T follicular helper cell (primary cell): ENCODE measurements around the gene SCN2A.
"Not testable (repeated sequence)": the region's sequence is repeated elsewhere in the genome, so short reads cannot be mapped to it uniquely, and the experiment has no call there.

ENCODE experiments used
- DNase-seq: peaks from one replicate; pipeline ENCODE4 v3.0.0-alpha.2; 2020; ENCODE audit warnings: low read depth

Gene SCN2A

DNA sequence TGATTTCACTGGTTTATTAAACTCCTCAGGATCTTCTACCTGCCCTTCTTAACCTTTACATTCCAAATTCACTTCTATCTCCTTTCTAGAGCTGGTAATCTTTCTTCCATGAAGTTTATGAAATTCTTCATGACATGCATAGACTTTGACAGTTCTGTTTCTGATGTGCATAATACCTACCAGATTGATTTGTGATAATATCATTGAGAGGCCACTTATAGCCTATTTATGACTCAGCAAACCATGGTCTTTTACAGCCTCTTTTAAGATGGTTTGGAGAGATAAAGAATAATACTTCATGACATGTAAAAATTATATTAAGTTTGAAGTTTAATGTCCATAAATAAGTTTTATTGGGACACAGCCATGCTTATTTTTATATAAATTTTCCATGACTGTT lies 14.0 kb downstream of the SCN2A start:
- no peak for DNase-seq

DNA sequence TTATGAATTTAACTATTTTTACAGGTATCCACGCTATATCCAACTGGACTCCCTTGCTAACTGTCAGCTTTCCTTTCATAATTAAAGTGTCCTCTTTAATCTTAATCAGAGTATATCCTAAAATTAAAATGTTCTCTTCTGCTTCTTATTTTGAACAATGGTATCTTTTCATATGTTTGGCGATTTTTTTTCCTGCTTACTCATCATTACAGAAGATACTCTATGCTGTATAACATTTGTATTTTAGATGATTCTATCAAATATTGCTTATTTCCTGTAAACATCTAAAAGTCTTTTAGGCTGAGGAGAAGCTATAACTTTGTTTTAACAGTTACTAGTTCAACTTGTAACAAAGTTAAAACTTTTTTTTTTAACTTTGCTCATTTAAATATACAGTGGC lies 17.4 kb downstream of the SCN2A start:
- no peak for DNase-seq

- not testable (repeated sequence) for DNase-seq
Observed at GRCh38 chr2:165260347-165260746, 21.1 kb downstream of the SCN2A start.

DNA sequence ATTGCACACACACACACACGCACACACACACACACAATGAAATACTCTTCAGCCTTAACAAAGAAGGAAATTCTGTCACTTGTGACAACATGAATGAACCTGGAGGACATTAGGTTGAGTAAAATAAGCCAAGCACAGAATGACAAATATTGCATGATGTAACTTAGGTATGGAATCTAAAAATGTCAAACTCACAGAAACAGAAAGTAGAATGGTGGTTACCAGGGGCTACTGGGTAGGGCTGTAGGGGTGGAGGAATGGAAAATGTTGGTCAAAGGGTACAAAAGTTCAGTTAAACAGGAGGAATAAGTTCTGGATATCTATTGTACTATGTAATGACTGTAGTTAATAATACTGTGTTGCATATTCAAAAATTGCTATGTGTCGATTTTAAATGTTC lies 29.5 kb downstream of the SCN2A start:
- DNase-seq = no peak

DNA sequence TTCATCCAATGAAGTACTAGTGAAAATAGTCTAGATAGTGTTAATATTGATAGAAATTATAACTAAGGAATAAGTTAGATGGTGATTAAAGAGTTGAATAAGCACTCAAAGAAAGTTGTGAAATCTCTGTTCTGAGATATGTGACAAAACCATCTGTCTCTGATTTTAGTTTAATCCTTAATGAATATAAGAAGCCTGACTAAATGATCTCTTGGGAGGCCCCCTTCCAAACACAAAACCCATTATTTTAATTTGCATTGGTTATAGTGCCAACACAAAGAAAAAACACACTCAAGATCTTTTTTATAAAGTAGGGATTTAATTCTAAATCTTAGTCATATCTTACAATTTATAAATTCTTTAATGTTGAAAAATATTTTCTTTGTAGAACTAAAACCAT lies 34.0 kb downstream of the SCN2A start:
- DNase-seq = no peak

GRCh38 chr2:165274698-165275097 lies 35.5 kb downstream of the SCN2A start:
- no peak for DNase-seq

GRCh38 chr2:165275932-165276331 lies 36.7 kb downstream of the SCN2A start:
- no peak for DNase-seq

DNA sequence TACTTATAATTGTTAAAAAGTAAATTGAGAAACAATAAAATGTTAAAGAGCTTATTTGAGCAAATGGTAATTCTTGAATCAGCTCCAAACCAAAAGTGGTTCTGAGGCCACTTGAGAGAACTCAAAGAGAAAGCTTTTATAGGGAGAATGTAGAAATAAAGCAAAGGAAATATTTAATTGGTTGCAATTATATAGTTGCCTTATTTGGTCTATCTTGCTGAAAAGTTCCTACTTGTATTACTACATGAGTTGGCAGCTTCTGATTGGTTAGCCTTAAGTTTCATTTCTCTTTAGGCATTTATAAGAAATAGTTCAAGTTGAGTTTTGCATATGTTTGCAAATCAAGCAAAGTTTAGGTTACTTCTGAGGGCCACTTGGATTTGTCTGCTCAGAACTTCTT lies 38.1 kb downstream of the SCN2A start:
- DNase-seq = no peak

GRCh38 chr2:165277860-165278656 lies 38.8 kb downstream of the SCN2A start:
- DNase-seq = no peak

DNA sequence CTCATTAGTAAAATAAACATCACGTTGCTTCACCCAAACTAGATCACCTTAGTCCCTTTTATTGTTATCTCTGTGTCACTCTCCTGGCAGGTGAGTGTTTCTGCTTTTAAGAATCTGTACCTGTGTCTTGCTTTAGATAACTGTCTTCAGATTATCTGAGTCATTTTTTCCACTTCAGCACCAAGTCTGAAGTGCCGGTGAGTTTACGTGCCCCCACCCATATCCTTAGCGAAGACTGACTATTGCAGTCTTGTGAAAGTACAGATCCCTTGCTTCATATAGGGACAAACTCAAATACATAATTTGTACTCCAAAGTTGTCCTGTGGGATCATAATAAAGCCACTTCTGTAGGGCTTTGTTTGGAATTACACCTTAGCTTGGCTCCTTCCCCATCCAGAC lies 41.1 kb downstream of the SCN2A start:
- DNase-seq = no peak

GRCh38 chr2:165281387-165281786 lies 42.2 kb downstream of the SCN2A start:
- DNase-seq = no peak

DNA sequence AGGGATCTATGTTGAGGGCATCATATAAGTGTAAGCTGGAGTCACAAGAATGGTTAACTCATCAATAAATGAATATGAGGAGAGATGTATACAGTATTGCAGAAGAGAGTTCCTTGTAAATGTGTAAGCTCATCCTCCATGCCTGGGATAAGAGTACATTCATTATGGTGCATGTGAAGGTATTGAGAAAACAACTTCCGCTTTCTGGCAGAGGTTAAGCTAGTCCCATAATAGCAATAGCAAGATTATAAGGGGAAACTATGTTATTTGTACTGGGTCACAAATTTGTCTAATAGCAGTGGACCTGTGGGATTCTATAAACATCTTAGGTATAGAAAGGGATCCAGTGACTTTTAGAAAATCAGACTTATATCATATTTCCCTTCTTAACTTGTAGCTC lies 44.1 kb downstream of the SCN2A start:
- no peak for DNase-seq

DNA sequence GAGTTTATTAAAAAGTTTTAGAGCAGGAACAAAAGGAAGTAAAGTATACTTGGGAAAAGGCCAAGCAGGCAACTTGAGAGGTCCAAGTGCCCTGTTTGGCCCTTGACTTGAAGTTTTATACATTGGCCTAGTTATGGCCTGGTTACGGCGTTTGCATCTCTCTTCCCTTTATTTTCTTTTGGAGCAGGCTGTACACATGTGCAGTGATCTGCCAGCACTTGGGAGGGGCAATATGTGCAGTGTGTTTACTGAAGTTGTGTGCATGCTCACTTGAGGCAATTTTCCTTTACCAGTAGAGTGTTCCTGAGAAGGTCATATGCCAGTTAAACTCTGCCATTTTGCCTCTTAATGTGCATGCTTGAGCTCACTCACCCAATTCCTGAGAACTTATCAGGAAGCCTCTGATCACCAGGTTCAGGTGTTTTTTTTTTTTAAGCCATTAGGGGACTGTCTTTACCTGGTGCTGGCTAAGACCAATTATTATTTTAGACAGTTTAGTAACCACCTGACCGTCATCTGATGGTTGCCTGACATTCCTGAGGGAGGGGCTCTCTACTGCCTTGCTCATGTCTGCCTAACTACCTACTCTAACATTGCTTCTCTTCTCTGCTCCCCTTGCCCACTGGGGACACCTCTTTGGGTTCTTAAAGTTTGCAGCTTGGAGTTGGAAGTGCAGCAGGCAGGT lies 48.0 kb downstream of the SCN2A start:
- no peak for DNase-seq

GRCh38 chr2:165289069-165289468 lies 49.9 kb downstream of the SCN2A start:
- DNase-seq = no peak

- peak; percentile 24 for DNase-seq
Observed at GRCh38 chr2:165293440-165294420, 54.5 kb downstream of the SCN2A start.

DNA sequence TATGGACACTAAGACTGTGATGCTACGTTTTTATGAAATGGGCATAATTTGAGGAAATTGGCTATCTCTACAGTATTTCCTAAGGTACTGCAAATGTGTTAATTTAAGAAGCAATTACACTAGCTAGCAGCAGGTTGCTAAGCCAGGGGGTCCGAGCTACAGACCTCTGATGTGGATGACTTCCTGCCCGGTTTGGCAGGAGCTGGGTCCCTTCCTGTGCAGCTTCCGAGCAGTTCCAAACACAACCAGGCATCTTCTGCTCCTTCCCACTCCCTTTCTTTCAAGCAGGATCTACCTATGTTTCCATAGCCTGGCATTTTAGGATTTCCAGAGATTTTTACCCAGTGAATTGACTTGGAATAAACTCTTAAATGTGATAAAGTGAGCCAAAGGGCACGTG lies 55.7 kb downstream of the SCN2A start:
- no peak for DNase-seq

DNA sequence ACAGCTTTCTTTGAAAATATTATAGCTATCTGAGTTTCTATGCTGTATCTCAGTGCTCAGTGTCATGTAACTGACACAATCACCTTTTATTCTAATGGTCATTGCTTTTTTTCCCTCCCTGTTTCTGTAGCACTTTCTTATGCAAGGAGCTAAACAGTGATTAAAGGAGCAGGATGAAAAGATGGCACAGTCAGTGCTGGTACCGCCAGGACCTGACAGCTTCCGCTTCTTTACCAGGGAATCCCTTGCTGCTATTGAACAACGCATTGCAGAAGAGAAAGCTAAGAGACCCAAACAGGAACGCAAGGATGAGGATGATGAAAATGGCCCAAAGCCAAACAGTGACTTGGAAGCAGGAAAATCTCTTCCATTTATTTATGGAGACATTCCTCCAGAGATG lies 56.4 kb downstream of the SCN2A start:
- no peak for DNase-seq

GRCh38 chr2:165305391-165306096 lies 66.3 kb downstream of the SCN2A start:
- DNase-seq = no peak

- no peak for DNase-seq
Observed at GRCh38 chr2:165307317-165307716, 68.1 kb downstream of the SCN2A start.

DNA sequence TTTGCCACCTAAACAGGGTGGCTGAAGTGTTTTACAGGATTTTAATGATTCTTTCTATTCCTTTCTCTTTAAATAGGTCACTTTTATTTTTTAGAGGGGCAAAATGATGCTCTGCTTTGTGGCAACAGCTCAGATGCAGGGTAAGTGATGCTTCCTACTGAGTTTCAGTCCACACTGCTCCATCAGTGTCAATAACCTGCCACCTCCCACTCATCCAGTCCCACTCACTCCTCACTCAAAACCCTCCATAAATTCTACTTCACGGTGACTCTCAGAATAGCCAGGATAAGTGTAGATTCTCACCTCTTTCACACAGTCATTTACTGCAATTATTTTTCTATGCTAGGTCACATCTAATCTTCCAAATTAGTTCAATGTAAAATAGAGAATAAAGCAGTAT lies 72.7 kb downstream of the SCN2A start:
- no peak for DNase-seq

DNA sequence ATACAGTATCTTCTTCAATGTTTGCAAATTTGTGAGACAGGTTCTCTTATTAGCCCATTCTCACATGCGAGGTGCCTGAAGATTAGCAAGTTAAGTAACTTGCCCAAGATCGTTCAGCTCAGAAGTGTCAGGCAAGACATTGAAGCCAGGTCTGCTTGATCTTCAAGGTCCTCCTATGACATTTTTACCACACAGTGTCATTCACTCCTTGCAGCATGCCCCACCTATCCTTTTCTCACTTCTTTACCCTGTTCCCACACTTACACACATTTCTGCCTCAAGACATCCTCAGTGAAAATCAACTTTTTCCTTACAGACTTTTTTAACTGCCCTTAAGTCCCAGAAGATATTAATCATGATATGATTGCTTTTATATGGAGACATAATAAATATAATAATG lies 73.8 kb downstream of the SCN2A start:
- no peak for DNase-seq

DNA sequence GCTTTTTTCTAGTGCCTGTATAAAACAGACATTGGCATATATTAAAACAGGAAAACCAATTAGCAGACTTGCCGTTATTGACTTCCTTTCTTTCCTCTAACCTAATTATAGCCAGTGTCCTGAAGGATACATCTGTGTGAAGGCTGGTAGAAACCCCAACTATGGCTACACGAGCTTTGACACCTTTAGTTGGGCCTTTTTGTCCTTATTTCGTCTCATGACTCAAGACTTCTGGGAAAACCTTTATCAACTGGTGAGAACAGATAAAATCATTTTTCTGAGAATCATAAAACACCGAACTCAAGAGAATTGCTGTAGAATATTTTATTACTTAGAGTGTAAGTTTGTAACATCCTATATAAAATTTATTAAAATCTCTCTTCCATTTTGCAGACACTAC lies 74.3 kb downstream of the SCN2A start:
- DNase-seq = no peak
